Thoracic aorta (tissue), 2 donors: Measurements from ENCODE around the gene VSIG10L2. TPM values are rescaled to one million over a fixed set of nuclear protein-coding genes. Genes with fewer than 3 reads are reported as not detected.

ENCODE experiments used
- ATAC-seq: fragments of 150-250 bp; one replicate; pipeline ENCODE4 v1.8.0; 2017; ENCODE audit warnings: low read depth; ENCODE audit not compliant: insufficient number of reproducible peaks, low FRiP score
- DNase-seq: peaks from one replicate; pipeline ENCODE4 v3.0.0-alpha.2; 2020; ENCODE audit warnings: low spot score
- H3K27ac ChIP-seq, 2 donors: fragments of 200-600 bp; sonication (generic); 1 replicate in 1 of 2; 2 replicates in 1 of 2; pipeline ENCODE4 v1.5.1; 2016; ENCODE audit warnings: mild to moderate bottlenecking in 2 of 2, moderate library complexity in 2 of 2
- H3K27me3 ChIP-seq: fragments of 200-600 bp; sonication (generic); replicated peaks from 2 replicates; pipeline ENCODE4 v1.6.0; 2016; ENCODE audit warnings: mild to moderate bottlenecking; ENCODE audit not compliant: insufficient read depth
- H3K36me3 ChIP-seq: fragments of 200-600 bp; sonication (generic); one replicate; pipeline ENCODE4 v1.5.1; 2016
- H3K4me1 ChIP-seq, 2 donors: fragments of 200-600 bp; sonication (generic); 1 replicate in 1 of 2; 2 replicates in 1 of 2; pipeline versions ENCODE4 v1.5.1 to v1.6.0; 2016; ENCODE audit warnings: low read depth in 2 of 2, mild to moderate bottlenecking in 1 of 2; ENCODE audit not compliant: control insufficient read depth in 1 of 2
- H3K4me3 ChIP-seq: fragments of 200-600 bp; sonication (generic); 2 replicates; pipeline ENCODE4 v1.5.1; 2016; ENCODE audit warnings: mild to moderate bottlenecking
- H3K9me3 ChIP-seq: fragments of 200-600 bp; sonication (generic); 2 replicates; pipeline ENCODE4 v1.5.1; 2016
- total RNA-seq, 2 donors: library from RNA; depleted of rRNA; stranded (reverse); fragments of >200 nt; gene quantifications; one replicate each; pipeline versions ENCODE4 v1.1.0 to v1.2.3, GENCODE V29; 2016
- TF ChIP-seq, protein P1 (sequence below): fragments of 200-600 bp; sonication (generic); IDR thresholded peaks from one replicate; pipeline ENCODE4 v1.5.1; 2019; ENCODE audit warnings: antibody characterized with exemption

Gene VSIG10L2
- total RNA-seq, 2 donors from 2014 or later = not detected

DNA sequence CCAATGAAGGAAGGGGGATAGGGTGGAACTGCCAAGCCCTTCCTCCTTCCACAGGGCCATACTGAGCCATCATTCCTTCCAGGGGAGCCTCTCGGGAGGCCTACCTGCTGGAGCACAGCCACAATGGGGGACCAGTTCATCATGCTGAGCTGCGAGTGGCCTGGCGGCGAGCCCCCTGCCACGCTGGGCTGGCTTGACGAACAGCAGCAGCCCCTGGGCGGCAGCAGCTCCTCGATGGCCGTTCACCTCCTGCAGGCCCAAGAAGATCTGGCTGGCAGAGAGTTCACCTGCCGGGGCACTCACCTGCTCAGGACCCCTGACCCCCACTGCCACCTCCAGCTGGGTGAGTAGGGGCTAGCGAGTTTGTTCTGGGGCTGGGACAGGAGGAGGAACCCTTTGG, 5.9 kb downstream of the VSIG10L2 start:
- no peaks in the 10 kb centered on the region for H3K36me3 ChIP-seq
- H3K27ac ChIP-seq = no peak overlapping the region
- TF ChIP-seq, protein P1, sequence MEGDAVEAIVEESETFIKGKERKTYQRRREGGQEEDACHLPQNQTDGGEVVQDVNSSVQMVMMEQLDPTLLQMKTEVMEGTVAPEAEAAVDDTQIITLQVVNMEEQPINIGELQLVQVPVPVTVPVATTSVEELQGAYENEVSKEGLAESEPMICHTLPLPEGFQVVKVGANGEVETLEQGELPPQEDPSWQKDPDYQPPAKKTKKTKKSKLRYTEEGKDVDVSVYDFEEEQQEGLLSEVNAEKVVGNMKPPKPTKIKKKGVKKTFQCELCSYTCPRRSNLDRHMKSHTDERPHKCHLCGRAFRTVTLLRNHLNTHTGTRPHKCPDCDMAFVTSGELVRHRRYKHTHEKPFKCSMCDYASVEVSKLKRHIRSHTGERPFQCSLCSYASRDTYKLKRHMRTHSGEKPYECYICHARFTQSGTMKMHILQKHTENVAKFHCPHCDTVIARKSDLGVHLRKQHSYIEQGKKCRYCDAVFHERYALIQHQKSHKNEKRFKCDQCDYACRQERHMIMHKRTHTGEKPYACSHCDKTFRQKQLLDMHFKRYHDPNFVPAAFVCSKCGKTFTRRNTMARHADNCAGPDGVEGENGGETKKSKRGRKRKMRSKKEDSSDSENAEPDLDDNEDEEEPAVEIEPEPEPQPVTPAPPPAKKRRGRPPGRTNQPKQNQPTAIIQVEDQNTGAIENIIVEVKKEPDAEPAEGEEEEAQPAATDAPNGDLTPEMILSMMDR = no peak
- no peaks in the 10 kb centered on the region for H3K27me3 ChIP-seq
- H3K4me1 ChIP-seq = no peaks in the 10 kb centered on the region
- H3K9me3 ChIP-seq = no peaks in the 10 kb centered on the region
- no peak overlapping the region for H3K4me3 ChIP-seq
- ATAC-seq (no peak), DNase-seq (no peak)

DNA sequence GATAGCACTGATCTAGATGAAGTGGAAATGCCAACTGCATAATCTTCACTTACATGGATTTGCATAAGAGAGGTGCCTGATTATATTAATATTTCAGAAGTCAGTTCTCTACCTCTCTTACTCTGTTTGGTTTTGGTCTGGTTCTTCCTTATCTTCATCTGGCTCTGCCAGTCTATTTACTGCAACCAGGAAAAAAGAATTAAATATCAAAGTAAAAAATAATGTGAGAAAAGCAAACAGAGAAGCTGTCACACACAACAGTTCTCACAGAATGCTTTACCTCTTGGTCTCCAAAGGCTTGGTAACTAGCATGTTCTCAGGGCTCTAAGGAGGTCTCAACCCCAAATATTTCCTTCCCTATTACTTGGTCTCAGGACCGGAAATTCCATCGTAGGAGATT, 6.7 kb downstream of the VSIG10L2 start:
- no peak for ATAC-seq
- no peak overlapping the region for H3K27ac ChIP-seq

DNA sequence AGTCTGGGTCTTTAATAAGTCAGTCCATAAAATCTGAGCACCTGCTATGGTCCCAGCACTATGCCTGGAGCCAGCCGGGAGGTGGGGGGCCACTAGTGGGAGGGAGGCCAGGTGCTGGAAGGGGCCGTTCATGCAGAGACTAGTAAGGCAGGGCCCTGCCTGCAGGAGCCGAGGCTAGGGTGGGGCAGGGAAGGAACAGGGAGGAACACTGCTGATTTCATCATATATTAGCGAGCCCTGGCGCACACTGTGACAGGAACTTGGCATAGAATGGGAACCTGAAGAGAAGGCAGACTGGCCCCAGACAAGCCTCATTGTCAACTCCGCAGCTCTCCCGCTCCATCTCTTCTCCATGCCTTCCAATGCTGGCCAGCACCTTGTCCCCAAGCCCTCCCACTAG, 7.1 kb downstream of the VSIG10L2 start:
- H3K4me1 ChIP-seq = no peaks in the 10 kb centered on the region
- H3K27me3 ChIP-seq = no peaks in the 10 kb centered on the region
- no peak overlapping the region for H3K4me3 ChIP-seq
- TF ChIP-seq, protein P1 = no peak
- no peaks in the 10 kb centered on the region for H3K9me3 ChIP-seq
- H3K27ac ChIP-seq = no peak overlapping the region
- DNase-seq (no peak), ATAC-seq (no peak)
- no peaks in the 10 kb centered on the region for H3K36me3 ChIP-seq

More for the DNA sequence above, 6.7 kb downstream of the VSIG10L2 start:
- TF ChIP-seq, protein P1 = no peak
- DNase-seq = no peak
- Histone ChIP-seq H3K36me3 (no peaks in the 10 kb centered on the region), H3K27me3 (no peaks in the 10 kb centered on the region), H3K4me3 (no peak overlapping the region), H3K9me3 (no peaks in the 10 kb centered on the region), H3K4me1 (no peaks in the 10 kb centered on the region)

DNA sequence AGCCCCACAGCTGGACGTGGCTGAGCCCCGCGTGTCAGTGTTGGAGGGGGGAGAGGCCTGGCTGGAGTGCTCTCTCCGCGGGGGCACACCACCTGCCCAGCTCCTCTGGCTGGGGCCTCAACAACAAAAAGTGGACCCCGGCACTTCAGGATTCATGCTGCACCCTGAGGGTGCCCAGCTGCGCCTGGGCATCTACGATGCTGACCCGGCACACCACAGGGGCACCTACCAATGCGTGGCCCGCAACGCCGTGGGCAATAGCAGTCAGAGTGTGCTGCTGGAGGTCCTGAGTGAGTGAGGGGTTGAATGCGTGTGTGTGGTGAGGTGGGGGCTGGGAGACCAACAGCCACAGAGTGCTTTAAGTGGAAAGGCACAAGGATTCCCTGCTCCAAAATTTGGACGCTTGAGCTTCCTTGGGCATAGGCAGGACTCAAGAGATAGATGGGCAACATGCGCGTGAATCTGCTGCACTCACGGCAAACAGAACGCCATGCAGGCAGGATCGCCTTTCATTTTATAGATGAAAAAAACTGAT, 7.6 kb downstream of the VSIG10L2 start:
- H3K27ac ChIP-seq = no peak overlapping the region
- H3K27me3 ChIP-seq = no peaks in the 10 kb centered on the region
- DNase-seq (no peak), ATAC-seq (no peak)
- H3K9me3 ChIP-seq = no peaks in the 10 kb centered on the region
- H3K4me3 ChIP-seq = no peak overlapping the region
- TF ChIP-seq, protein P1 = no peak
- no peaks in the 10 kb centered on the region for H3K36me3 ChIP-seq
- H3K4me1 ChIP-seq = no peaks in the 10 kb centered on the region

DNA sequence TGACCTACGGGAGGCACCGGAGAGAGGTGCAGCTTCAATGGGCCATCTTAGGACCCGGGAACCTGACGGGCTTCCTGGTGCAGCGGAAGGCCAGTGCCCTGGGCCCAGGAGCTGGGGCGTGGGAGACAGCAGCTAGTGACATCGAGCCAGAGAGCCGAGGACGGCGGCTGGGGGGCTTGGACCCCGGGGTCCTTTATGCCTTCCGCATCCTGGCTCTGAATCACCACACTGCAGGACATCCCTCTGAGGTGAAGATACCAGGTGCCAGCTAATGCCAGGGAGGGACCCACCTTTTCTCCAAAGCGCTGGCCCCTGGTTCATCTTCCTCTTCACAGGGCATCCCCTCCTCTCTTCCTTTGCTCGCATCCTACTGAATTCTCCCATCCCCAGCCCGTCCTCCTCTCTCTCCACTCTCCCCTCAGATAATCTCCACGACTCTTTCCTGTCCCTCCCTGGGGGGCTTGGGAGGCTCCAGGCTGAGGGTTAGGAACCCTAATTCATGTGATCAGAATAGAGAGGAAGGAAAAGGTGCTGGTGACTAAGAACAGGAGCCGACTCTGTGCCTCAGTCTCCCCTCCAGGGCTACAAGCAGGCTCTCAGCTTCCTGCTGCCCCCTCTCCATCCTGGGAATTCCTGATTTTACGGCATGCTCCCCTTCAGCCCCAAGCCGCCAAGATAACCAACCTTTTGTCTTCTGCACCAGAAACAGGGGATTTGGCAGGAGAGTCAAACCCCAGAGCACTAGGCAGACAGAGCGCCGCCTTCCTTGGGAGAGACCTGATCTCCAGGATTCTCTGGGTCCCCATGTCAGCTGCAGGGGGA, 8.5 kb downstream of the VSIG10L2 start:
- Histone ChIP-seq H3K4me1 (no peaks in the 10 kb centered on the region), H3K27ac (no peak overlapping the region), H3K27me3 (no peaks in the 10 kb centered on the region), H3K9me3 (no peaks in the 10 kb centered on the region), H3K4me3 (no peak overlapping the region), H3K36me3 (no peaks in the 10 kb centered on the region)
- ATAC-seq (no peak), DNase-seq (no peak)
- TF ChIP-seq, protein P1 = no peak
